GM19395 (cell line): Measurements from ENCODE around the gene RSRC2.
"Not testable (repeated sequence)": the region's sequence is repeated elsewhere in the genome, so short reads cannot be mapped to it uniquely, and the experiment has no call there.

ENCODE experiments used
- ATAC-seq: cut with Tn5 transposase; IDR thresholded peaks from one replicate; pipeline ENCODE4 v1.9.1; 2021; ENCODE audit warnings: mild to moderate bottlenecking, moderate library complexity; ENCODE audit not compliant: unreplicated experiment

RSRC2 gene

GRCh38 chr12:122487807-122488206 lies 38.9 kb downstream of the RSRC2 start:
- not testable (repeated sequence) for ATAC-seq

GRCh38 chr12:122486805-122487426 lies 39.8 kb downstream of the RSRC2 start:
- ATAC-seq = no peak

GRCh38 chr12:122486360-122486759 lies 40.4 kb downstream of the RSRC2 start:
- not testable (repeated sequence) for ATAC-seq

- not testable (repeated sequence) for ATAC-seq
These were observed 42.4 kb downstream of the RSRC2 start for GRCh38 chr12:122484385-122484784.

- no peak for ATAC-seq
These were observed 42.8 kb downstream of the RSRC2 start for GRCh38 chr12:122483969-122484368.

- no peak for ATAC-seq
These were observed 44.9 kb downstream of the RSRC2 start for GRCh38 chr12:122481861-122482260.

- ATAC-seq = no peak
These were observed 46.0 kb downstream of the RSRC2 start for GRCh38 chr12:122480753-122481152.

GRCh38 chr12:122474324-122474716 lies 52.4 kb downstream of the RSRC2 start:
- ATAC-seq = no peak

- no peak for ATAC-seq
These were observed 53.0 kb downstream of the RSRC2 start for GRCh38 chr12:122473543-122474323.

- ATAC-seq = no peak
These were observed 55.2 kb downstream of the RSRC2 start for GRCh38 chr12:122471324-122472226.

- not testable (repeated sequence) for ATAC-seq
These were observed 56.2 kb downstream of the RSRC2 start for GRCh38 chr12:122470576-122470975.

- not testable (repeated sequence) for ATAC-seq
These were observed 56.9 kb downstream of the RSRC2 start for GRCh38 chr12:122469856-122470255.

GRCh38 chr12:122467983-122468382 lies 58.8 kb downstream of the RSRC2 start:
- no peak for ATAC-seq

- not testable (repeated sequence) for ATAC-seq
These were observed 62.3 kb downstream of the RSRC2 start for GRCh38 chr12:122464317-122465042.

GRCh38 chr12:122460641-122461040 lies 66.1 kb downstream of the RSRC2 start:
- no peak for ATAC-seq

GRCh38 chr12:122460061-122460460 lies 66.7 kb downstream of the RSRC2 start:
- no peak for ATAC-seq

- no peak for ATAC-seq
These were observed 67.5 kb downstream of the RSRC2 start for GRCh38 chr12:122459211-122459610.

GRCh38 chr12:122458105-122459035 lies 68.4 kb downstream of the RSRC2 start:
- ATAC-seq = no peak

GRCh38 chr12:122457627-122458026 lies 69.1 kb downstream of the RSRC2 start:
- ATAC-seq = no peak

GRCh38 chr12:122454739-122455138 lies 72.0 kb downstream of the RSRC2 start:
- ATAC-seq = no peak
